H1 (cell line): ENCODE data around the gene RPRM. TPM values are rescaled to one million over a fixed set of nuclear protein-coding genes. Genes with fewer than 3 reads are reported as not detected.

Experiments
- CTCF ChIA-PET: fragments of 300-600 bp; sonication (Branson Sonifier 250); formaldehyde crosslinking; loops from one replicate; lab custom pipeline; 2021; ENCODE audit not compliant: partially characterized antibody; lab: Charles Lee
- POLR2A ChIA-PET: fragments of 300-600 bp; sonication (Branson Sonifier 250); formaldehyde crosslinking; loops from one replicate; lab custom pipeline; 2021; ENCODE audit warnings: inconsistent platforms; ENCODE audit not compliant: partially characterized antibody; lab: Charles Lee
- DNase-seq, 2 experiments: peaks; one replicate each; pipeline versions ENCODE4 v3.0.0 to v3.0.0-alpha.2; 2010 to 2022; ENCODE audit warnings: low spot score in 2 of 2, low read depth in 1 of 2, mixed read lengths in 1 of 2
- FAIRE-seq: peaks from 2 replicates; lab custom pipeline; 2011; peaks lifted over from hg19 to GRCh38; lab: Jason Lieb, UNC
- H2AFZ ChIP-seq: 2 replicates; pipeline ENCODE4 v1.8.1; 2012; ENCODE audit warnings: low read length, inconsistent platforms
- H2AK5ac ChIP-seq: 2 replicates; pipeline ENCODE4 v1.6.1; 2013; ENCODE audit warnings: low read depth, low read length
- H2BK120ac ChIP-seq: replicated peaks from 2 replicates; pipeline ENCODE3; 2013; ENCODE audit warnings: low read depth, low read length, inconsistent platforms
- H2BK12ac ChIP-seq: 2 replicates; pipeline ENCODE4 v1.6.1; 2013; ENCODE audit warnings: low read depth, low read length
- H2BK15ac ChIP-seq: 2 replicates; pipeline ENCODE4 v1.6.1; 2013; ENCODE audit warnings: low read length
- H2BK20ac ChIP-seq: 2 replicates; pipeline ENCODE4 v1.6.1; 2013; ENCODE audit warnings: low read length
- H2BK5ac ChIP-seq: 2 replicates; pipeline ENCODE4 v1.6.1; 2013; ENCODE audit warnings: low read depth, low read length
- H3K14ac ChIP-seq: 2 replicates; pipeline ENCODE4 v1.6.1; 2013; ENCODE audit warnings: inconsistent platforms; ENCODE audit not compliant: insufficient read length
- H3K18ac ChIP-seq: 2 replicates; pipeline ENCODE4 v1.6.1; 2013; ENCODE audit warnings: low read length; ENCODE audit errors: extremely low read depth
- H3K23ac ChIP-seq: 2 replicates; pipeline ENCODE4 v1.6.1; 2013; ENCODE audit warnings: inconsistent platforms; ENCODE audit not compliant: insufficient read length
- H3K23me2 ChIP-seq: 2 replicates; pipeline ENCODE4 v1.6.1; 2013; ENCODE audit warnings: low read depth, low read length
- H3K27ac ChIP-seq: 2 replicates; pipeline ENCODE4 v1.6.1; 2011; ENCODE audit warnings: low read depth, low read length, inconsistent platforms
- H3K27me3 ChIP-seq, 4 experiments: replicated peaks in 1 of 4; 1 replicate in 1 of 4; 2 replicates in 3 of 4; pipeline versions ENCODE4 v1.6.1 to v1.8.1; 2011 to 2013; ENCODE audit warnings: low read length in 3 of 4, mild to moderate bottlenecking in 3 of 4, inconsistent platforms in 2 of 4, mixed read lengths in 2 of 4, moderate library complexity in 1 of 4; ENCODE audit not compliant: control insufficient read depth in 3 of 4, insufficient read depth in 3 of 4; ENCODE audit errors: extremely low read depth in 1 of 4
- H3K36me3 ChIP-seq, 4 experiments: 2 replicates each; pipeline versions ENCODE4 v1.6.1 to v1.8.1; 2011 to 2013; ENCODE audit warnings: mild to moderate bottlenecking in 4 of 4, low read length in 3 of 4, moderate library complexity in 2 of 4, control low read depth in 1 of 4, inconsistent platforms in 1 of 4; ENCODE audit not compliant: insufficient read depth in 4 of 4, control insufficient read depth in 2 of 4
- H3K4ac ChIP-seq: replicated peaks from 2 replicates; pipeline ENCODE3; 2013; ENCODE audit warnings: low read length, low read depth, mixed read lengths, inconsistent platforms; ENCODE audit not compliant: insufficient read length
- H3K4me1 ChIP-seq, 4 experiments: replicated peaks in 1 of 4; 1 replicate in 1 of 4; 2 replicates in 3 of 4; pipeline versions ENCODE4 v1.6.1 to v1.8.1; 2011 to 2013; ENCODE audit warnings: low read length in 3 of 4, inconsistent platforms in 2 of 4, mixed read lengths in 1 of 4; ENCODE audit not compliant: insufficient read depth in 4 of 4, control insufficient read depth in 3 of 4
- H3K4me2 ChIP-seq, 2 experiments: 2 replicates each; pipeline versions ENCODE4 v1.6.1 to v1.8.1; 2011 to 2013; ENCODE audit warnings: low read depth in 2 of 2, low read length in 2 of 2, control low read depth in 1 of 2, inconsistent platforms in 1 of 2, mild to moderate bottlenecking in 1 of 2; ENCODE audit not compliant: insufficient read depth in 1 of 2
- H3K4me3 ChIP-seq, 4 experiments: fragments of 200-600, 300-600 bp in 1 of 4; sonication (generic), shearing (Covaris generic), sonication (Bioruptor Twin) in 1 of 4; 2 replicates each; pipeline versions ENCODE4 v1.5.1 to v1.8.1; 2011 to 2016; ENCODE audit warnings: low read length in 4 of 4, low read depth in 3 of 4, control low read depth in 2 of 4, inconsistent platforms in 2 of 4, mild to moderate bottlenecking in 2 of 4, mixed read lengths in 1 of 4, moderate library complexity in 1 of 4; ENCODE audit not compliant: insufficient read depth in 2 of 4; ENCODE audit errors: extremely low read depth in 1 of 4
- H3K56ac ChIP-seq: replicated peaks from 2 replicates; pipeline ENCODE3; 2013; ENCODE audit warnings: low read depth, mild to moderate bottlenecking, mixed read lengths, low read length, inconsistent platforms; ENCODE audit not compliant: insufficient read length
- H3K79me1 ChIP-seq: 2 replicates; pipeline ENCODE4 v1.6.1; 2013; ENCODE audit warnings: low read depth, low read length, control low read depth
- H3K79me2 ChIP-seq, 2 experiments: 2 replicates each; pipeline versions ENCODE4 v1.6.1 to v1.8.1; 2012 to 2013; ENCODE audit warnings: low read length in 2 of 2, mild to moderate bottlenecking in 2 of 2, inconsistent platforms in 1 of 2; ENCODE audit not compliant: insufficient read depth in 2 of 2, control insufficient read depth in 1 of 2
- H3K9ac ChIP-seq, 4 experiments: replicated peaks in 1 of 4; 1 replicate in 1 of 4; 2 replicates in 3 of 4; pipeline versions ENCODE4 v1.6.1 to v1.8.1; 2011 to 2013; ENCODE audit warnings: low read depth in 3 of 4, low read length in 3 of 4, control low read depth in 2 of 4, mild to moderate bottlenecking in 2 of 4, moderate library complexity in 2 of 4, inconsistent platforms in 1 of 4; ENCODE audit errors: extremely low read depth in 1 of 4
- H3K9me3 ChIP-seq, 2 experiments: 2 replicates each; pipeline versions ENCODE4 v1.6.1 to v1.8.1; 2012 to 2013; ENCODE audit warnings: mild to moderate bottlenecking in 2 of 2, moderate library complexity in 2 of 2, control low read depth in 1 of 2, inconsistent platforms in 1 of 2, low read depth in 1 of 2, low read length in 1 of 2, mixed read lengths in 1 of 2; ENCODE audit not compliant: insufficient read depth in 2 of 2
- H4K20me1 ChIP-seq, 2 experiments: replicated peaks in 1 of 2; 2 replicates each; pipeline versions ENCODE3 to v1.8.1; 2011 to 2013; ENCODE audit warnings: inconsistent platforms in 2 of 2, low read length in 2 of 2, mild to moderate bottlenecking in 1 of 2; ENCODE audit not compliant: insufficient read depth in 2 of 2, control insufficient read depth in 1 of 2
- H4K5ac ChIP-seq: 2 replicates; pipeline ENCODE4 v1.6.1; 2013; ENCODE audit warnings: low read length, low read depth, mixed read lengths, inconsistent platforms; ENCODE audit not compliant: insufficient read length
- H4K8ac ChIP-seq: 2 replicates; pipeline ENCODE4 v1.8.0; 2013; ENCODE audit warnings: mild to moderate bottlenecking, moderate library complexity, low read length, inconsistent platforms; ENCODE audit not compliant: insufficient read depth; ENCODE audit errors: extremely low read depth
- H4K91ac ChIP-seq: replicated peaks from 2 replicates; pipeline ENCODE3; 2013; ENCODE audit warnings: low read length, mixed read lengths, inconsistent platforms; ENCODE audit not compliant: insufficient read length
- EZH2 ChIP-seq: fragments of 200-600 bp; sonication (generic); IDR thresholded peaks from 2 replicates; pipeline ENCODE4 v1.7.1; 2012; ENCODE audit warnings: low read depth, mild to moderate bottlenecking, moderate library complexity, low read length, inconsistent platforms; ENCODE audit not compliant: severe bottlenecking
- FOSL1 ChIP-seq: IDR thresholded peaks from 2 replicates; pipeline ENCODE4 v1.6.1; 2011; ENCODE audit warnings: mild to moderate bottlenecking, low read depth, low read length, moderate library complexity; ENCODE audit not compliant: insufficient read depth
- KDM4A ChIP-seq: IDR thresholded peaks from one replicate; pipeline ENCODE4 v1.7.1; 2012; ENCODE audit warnings: low read depth, mild to moderate bottlenecking, moderate library complexity, low read length, inconsistent platforms; ENCODE audit not compliant: severe bottlenecking
- NANOG ChIP-seq: IDR thresholded peaks from 2 replicates; pipeline ENCODE4 v1.6.1; 2011; ENCODE audit warnings: low read length, low read depth, mild to moderate bottlenecking, inconsistent platforms; ENCODE audit not compliant: insufficient read depth, poor library complexity, severe bottlenecking
- RFX5 ChIP-seq: IDR thresholded peaks from 2 replicates; pipeline ENCODE4 v1.6.1; 2011; ENCODE audit warnings: low read depth, low read length, improper control_type of control experiment, borderline replicate concordance
- WGBS, 2 experiments: shearing (Covaris generic) in 1 of 2; methylation state at CpG; one replicate each; pipeline versions ENCODE4 v1.1.6 to v1.1.7; 2013 to 2015; ENCODE audit warnings: low lambda C conversion rate in 2 of 2, mixed read lengths in 2 of 2, inconsistent platforms in 1 of 2, low coverage in 1 of 2, missing lambda C conversion rate in 1 of 2; ENCODE audit not compliant: insufficient replicate concordance in 2 of 2, insufficient coverage in 1 of 2, insufficient read length in 1 of 2; ENCODE audit errors: extremely low coverage in 1 of 2, missing lambda C conversion rate in 1 of 2; 5-methylcytosine and 5-hydroxymethylcytosine counted together
- polyA plus RNA-seq, 7 experiments: library from polyadenylated mRNA; depleted of rRNA in 3 of 7; stranded (reverse) in 5 of 7; unstranded in 2 of 7; fragments of >200 nt in 5 of 7; fragments of 200-250 nt in 2 of 7; gene quantifications; 1 replicate in 5 of 7; 2 replicates in 1 of 7; 4 replicates in 1 of 7; pipeline versions ENCODE4 v1.2.1 to v1.2.3, GENCODE V29; 2011 to 2013; ENCODE audit warnings: missing spikeins in 2 of 7, mixed read lengths in 2 of 7
- total RNA-seq: library from RNA; stranded (reverse); fragmentation: NEBNext Ultra II Directional; extraction: Animal tissue kit (Norgen Biotek cat#: 25700); gene quantifications from 2 replicates; pipeline ENCODE4 v1.2.1, GENCODE V29; 2021
- TF ChIP-seq, protein P1 (sequence below): IDR thresholded peaks from 2 replicates; pipeline ENCODE4 v1.6.1; 2011; ENCODE audit warnings: low read length, improper control_type of control experiment

The RPRM gene
- total and polyA plus RNA-seq, 2 of the 8 experiments (the other 6 are each of a cell fraction or from before 2014, with no cell fraction given) = 11.0 to 16.3 TPM

DNA sequence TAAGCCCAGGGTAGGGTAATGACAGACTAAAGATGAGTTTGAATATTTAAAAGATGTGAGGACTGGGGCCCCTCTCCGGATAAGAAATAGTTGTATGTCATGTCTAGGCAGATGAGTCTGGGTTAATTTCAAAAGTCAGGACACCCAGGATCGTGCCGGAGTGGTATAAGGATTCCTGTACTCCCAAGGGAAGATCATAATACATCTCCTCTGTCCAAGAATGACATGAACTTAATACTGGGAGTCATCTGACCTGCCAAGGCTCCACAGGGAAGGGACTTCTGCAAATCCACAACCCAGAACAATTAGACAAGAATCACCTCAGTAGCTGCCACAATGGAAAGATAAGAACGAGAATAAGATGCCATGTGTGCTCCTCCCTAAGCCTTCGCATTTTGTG, 17.1 kb downstream of the RPRM start:
- no peak overlapping the region for H3K4me2 ChIP-seq
- no peaks in the 10 kb centered on the region for H3K79me2 ChIP-seq
- no peaks in the 10 kb centered on the region for H3K23me2 ChIP-seq
- no peak overlapping the region for H2AFZ ChIP-seq
- H3K27me3 ChIP-seq = peaks cover 0 to 1% (median 0%) of the 10 kb centered on the region in 4 experiments; a peak in 1 of 7 replicates
- no peak overlapping the region for H2BK120ac ChIP-seq
- no peak overlapping the region for H3K23ac ChIP-seq
- no peak overlapping the region for H4K91ac ChIP-seq
- H3K79me1 ChIP-seq = no peaks in the 10 kb centered on the region
- no peaks in the 10 kb centered on the region for H3K9me3 ChIP-seq
- no peaks in the 10 kb centered on the region for H4K20me1 ChIP-seq
- peaks cover 0 to 8% (median 2%) of the 10 kb centered on the region in 4 experiments; a peak in 2 of 7 replicates for H3K4me1 ChIP-seq
- H3K18ac ChIP-seq = no peak overlapping the region
- H2AK5ac ChIP-seq = 0 out of 2 replicates have a peak overlapping the region, but pooled peaks have one; percentile 54
- H2BK12ac ChIP-seq = peak overlapping the region; percentile 65; the same call in 1 of the 2 replicates
- H3K4ac ChIP-seq = no peak overlapping the region
- no peak overlapping the region; the same call in 1 of the 2 replicates for H2BK5ac ChIP-seq
- H2BK20ac ChIP-seq = no peak overlapping the region; the same call in 1 of the 2 replicates
- CTCF ChIA-PET = no interaction called here
- no peak overlapping the region for H3K56ac ChIP-seq
- DNase-seq (no peak), FAIRE-seq (peak; percentile 48)
- no peak overlapping the region for H4K5ac ChIP-seq
- H3K14ac ChIP-seq = no peak overlapping the region
- no peak overlapping the region for H3K9ac ChIP-seq
- H2BK15ac ChIP-seq = no peak overlapping the region
- no peak overlapping the region for H3K27ac ChIP-seq
- 89% methylated on average over 5 of the region's 5 CpGs; no CpG with 5 or more reads in 1 of the 2 experiments for WGBS, 2 experiments
- no peak overlapping the region for H4K8ac ChIP-seq
- H3K4me3 ChIP-seq = no peak overlapping the region
- POLR2A ChIA-PET = interaction anchor here (1.4 kb wide), 1 partner anchor 17 kb away, joined by 4 read pairs; the partner anchor contains the start of gene RPRM
- no peaks in the 10 kb centered on the region for H3K36me3 ChIP-seq
- TF ChIP-seq KDM4A = no peak
- no peak for TF ChIP-seq FOSL1
- TF ChIP-seq, protein P1, sequence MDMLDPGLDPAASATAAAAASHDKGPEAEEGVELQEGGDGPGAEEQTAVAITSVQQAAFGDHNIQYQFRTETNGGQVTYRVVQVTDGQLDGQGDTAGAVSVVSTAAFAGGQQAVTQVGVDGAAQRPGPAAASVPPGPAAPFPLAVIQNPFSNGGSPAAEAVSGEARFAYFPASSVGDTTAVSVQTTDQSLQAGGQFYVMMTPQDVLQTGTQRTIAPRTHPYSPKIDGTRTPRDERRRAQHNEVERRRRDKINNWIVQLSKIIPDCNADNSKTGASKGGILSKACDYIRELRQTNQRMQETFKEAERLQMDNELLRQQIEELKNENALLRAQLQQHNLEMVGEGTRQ = no peak
- TF ChIP-seq RFX5 = no peak
- TF ChIP-seq EZH2 = no peak
- no peak for TF ChIP-seq NANOG
